WTC11 (cell line): ENCODE measurements around the gene CISTR.

Experiments
- CREB1 ChIP-seq: sonication (generic); formaldehyde crosslinking; IDR thresholded peaks from 2 replicates; pipeline ENCODE4 v1.8.0; 2023; ENCODE audit warnings: mild to moderate bottlenecking, missing genetic modification reagents
- ERG ChIP-seq: fragments of 250-450 bp; sonication (Bioruptor Pico); IDR thresholded peaks from 2 replicates; pipeline ENCODE4 v1.8.0; 2021; ENCODE audit warnings: mild to moderate bottlenecking
- TF ChIP-seq, protein P1 (sequence below): sonication (generic); formaldehyde crosslinking; IDR thresholded peaks from 2 replicates; pipeline ENCODE4 v1.8.0; 2022; ENCODE audit warnings: mild to moderate bottlenecking, missing genetic modification reagents
- TF ChIP-seq, protein P2 (sequence below): fragments of 200-600 bp; IDR thresholded peaks from 2 replicates; pipeline ENCODE4 v1.8.0; 2022; ENCODE audit warnings: antibody characterized with exemption
- TF ChIP-seq, protein P3 (sequence below): sonication (generic); formaldehyde crosslinking; IDR thresholded peaks from 2 replicates; pipeline ENCODE4 v1.8.0; 2023; ENCODE audit warnings: missing genetic modification reagents, mild to moderate bottlenecking, borderline replicate concordance

DNA sequence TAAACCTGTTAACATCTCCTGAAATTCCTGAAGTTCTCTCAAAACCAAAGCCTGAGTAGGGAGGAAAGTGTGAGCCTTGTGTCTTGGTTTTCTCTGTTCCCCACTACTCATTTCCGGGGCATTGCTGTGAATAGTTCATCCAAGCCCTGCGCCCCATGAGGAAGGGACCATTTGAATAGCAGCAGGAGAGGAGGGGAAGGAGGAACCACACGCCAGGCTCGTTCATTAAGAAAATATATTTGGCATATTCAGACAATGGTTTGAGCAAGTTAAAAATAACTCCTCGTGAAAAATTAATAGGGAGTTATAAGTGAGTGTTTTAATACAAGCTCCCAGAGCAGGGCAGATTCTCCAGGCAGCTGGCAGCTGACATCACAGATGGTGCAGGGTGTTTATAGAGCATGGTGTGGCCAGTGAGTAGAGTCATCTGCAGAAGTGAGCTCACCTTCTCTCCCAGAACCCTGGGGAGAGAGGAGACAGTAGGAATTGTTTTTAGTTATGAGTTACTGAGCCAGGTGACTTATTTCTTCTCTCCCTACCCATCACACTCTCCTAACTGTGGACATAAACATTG lies 29.5 kb upstream of the CISTR start:
- TF ChIP-seq, protein P1, sequence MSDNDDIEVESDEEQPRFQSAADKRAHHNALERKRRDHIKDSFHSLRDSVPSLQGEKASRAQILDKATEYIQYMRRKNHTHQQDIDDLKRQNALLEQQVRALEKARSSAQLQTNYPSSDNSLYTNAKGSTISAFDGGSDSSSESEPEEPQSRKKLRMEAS = no peak
- TF ChIP-seq ERG (CRISPR knock-in tag) (no peak), CREB1 (CRISPR knock-in tag) (no peak)
- TF ChIP-seq, protein P2, sequence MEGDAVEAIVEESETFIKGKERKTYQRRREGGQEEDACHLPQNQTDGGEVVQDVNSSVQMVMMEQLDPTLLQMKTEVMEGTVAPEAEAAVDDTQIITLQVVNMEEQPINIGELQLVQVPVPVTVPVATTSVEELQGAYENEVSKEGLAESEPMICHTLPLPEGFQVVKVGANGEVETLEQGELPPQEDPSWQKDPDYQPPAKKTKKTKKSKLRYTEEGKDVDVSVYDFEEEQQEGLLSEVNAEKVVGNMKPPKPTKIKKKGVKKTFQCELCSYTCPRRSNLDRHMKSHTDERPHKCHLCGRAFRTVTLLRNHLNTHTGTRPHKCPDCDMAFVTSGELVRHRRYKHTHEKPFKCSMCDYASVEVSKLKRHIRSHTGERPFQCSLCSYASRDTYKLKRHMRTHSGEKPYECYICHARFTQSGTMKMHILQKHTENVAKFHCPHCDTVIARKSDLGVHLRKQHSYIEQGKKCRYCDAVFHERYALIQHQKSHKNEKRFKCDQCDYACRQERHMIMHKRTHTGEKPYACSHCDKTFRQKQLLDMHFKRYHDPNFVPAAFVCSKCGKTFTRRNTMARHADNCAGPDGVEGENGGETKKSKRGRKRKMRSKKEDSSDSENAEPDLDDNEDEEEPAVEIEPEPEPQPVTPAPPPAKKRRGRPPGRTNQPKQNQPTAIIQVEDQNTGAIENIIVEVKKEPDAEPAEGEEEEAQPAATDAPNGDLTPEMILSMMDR = no peak
- TF ChIP-seq, protein P3, sequence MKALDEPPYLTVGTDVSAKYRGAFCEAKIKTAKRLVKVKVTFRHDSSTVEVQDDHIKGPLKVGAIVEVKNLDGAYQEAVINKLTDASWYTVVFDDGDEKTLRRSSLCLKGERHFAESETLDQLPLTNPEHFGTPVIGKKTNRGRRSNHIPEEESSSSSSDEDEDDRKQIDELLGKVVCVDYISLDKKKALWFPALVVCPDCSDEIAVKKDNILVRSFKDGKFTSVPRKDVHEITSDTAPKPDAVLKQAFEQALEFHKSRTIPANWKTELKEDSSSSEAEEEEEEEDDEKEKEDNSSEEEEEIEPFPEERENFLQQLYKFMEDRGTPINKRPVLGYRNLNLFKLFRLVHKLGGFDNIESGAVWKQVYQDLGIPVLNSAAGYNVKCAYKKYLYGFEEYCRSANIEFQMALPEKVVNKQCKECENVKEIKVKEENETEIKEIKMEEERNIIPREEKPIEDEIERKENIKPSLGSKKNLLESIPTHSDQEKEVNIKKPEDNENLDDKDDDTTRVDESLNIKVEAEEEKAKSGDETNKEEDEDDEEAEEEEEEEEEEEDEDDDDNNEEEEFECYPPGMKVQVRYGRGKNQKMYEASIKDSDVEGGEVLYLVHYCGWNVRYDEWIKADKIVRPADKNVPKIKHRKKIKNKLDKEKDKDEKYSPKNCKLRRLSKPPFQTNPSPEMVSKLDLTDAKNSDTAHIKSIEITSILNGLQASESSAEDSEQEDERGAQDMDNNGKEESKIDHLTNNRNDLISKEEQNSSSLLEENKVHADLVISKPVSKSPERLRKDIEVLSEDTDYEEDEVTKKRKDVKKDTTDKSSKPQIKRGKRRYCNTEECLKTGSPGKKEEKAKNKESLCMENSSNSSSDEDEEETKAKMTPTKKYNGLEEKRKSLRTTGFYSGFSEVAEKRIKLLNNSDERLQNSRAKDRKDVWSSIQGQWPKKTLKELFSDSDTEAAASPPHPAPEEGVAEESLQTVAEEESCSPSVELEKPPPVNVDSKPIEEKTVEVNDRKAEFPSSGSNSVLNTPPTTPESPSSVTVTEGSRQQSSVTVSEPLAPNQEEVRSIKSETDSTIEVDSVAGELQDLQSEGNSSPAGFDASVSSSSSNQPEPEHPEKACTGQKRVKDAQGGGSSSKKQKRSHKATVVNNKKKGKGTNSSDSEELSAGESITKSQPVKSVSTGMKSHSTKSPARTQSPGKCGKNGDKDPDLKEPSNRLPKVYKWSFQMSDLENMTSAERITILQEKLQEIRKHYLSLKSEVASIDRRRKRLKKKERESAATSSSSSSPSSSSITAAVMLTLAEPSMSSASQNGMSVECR = no peak
